T-helper 2 cell (primary cell): ENCODE results near the gene GPR152.

ENCODE experiments used
- DNase-seq, 5 experiments: peaks; one replicate each; pipeline versions ENCODE4 v3.0.0 to v3.0.0-alpha.2; 2012 to 2022

The GPR152 gene

DNA sequence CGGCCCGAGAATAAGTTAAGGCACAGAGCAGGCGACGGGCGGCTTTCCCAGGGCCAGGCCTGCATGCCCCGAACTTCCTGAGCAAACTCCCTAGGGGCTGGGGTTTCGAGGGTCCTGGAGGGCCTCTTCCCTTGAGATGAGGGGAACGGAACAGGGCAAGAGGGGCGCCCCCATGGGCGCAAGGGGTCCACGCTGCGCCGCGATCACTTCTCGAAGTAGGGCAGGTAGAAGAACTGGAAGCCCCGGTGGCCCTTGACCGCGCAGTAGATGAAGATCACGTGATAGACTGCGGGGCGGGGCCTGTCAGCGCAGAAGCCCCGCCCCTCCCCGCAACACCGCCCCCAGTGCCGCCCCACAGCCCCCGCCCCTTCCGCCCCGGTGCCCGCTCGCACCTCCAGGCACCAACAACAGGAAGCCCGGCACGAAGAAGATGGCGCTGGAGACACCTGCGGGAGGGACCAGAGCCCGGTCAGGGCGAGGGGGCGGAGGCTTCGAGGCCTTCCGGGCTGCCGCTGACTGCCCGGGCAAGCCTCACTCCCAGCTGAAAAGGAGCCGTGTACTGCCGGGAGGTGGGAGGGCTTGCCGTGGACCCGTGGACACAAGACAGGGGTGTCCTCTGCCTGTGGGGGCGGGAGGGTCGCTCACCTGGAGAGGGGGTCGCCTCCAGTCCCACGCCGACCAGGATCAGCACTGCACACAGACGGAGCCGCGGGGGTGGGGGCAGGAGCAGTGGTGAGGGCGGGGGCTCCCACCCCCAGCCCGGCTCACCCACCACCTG is 12.1 kb upstream of the GPR152 start:
- DNase-seq: peak; percentile 84 to 96 (median 90)

DNA sequence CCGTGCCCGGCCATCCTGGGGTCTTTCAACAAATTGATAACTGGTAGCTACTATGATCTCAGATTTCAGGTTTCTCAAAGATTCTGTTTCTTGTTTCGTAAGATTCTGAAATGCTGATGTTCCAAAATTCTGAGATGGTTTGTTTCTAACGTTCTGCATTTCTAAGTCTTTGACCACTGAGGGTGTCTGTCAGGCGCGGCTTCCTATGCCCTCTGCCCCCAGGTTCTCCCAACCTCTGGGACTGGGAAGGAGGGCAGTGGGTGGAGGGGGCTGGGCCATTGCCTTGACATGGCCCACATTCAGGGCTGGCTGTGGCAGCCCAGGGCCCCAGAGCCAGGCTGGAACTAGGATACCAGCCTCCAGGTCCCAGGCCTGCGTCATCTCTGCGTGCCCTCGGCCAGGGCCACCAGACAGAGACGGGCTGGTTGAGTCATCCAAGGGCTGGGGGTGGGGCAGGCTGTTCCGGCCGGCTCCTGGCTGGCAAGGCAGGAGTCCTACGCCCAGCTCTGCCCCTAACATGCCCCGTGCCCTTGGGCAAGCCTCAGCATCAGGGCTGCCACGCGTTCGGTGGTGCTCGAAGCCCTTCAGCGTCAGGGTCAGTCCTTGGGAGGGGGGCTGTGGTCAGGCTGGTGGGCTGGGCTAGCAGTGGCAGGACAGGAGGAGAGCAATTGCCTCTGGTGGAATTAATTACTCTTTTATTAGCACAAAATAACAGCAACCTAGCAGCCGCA is 11.3 kb upstream of the GPR152 start:
- no peak for DNase-seq

GRCh38 chr11:67463186-67463585 is 10.7 kb upstream of the GPR152 start:
- no peak for DNase-seq

DNA sequence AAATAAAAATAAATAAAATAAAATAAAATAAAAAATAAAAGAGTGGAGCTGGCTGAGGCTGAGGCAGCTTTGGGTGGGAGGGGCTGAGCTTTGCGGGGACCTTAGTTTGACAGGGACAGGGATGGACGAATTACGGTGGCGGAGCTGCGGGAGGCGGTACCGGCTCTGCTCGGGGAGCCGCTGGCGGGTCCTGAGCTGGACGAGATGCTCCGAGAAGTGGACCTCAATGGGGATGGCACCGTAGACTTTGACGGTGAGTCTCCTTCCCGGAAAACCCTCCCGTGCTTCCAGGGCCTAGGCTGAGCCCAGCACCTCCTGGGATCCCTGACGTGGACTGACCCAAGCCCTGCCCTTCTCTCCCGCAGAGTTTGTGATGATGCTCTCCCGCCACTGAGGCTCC is 5.7 kb upstream of the GPR152 start:
- no peak for DNase-seq

GRCh38 chr11:67457453-67457852 is 4.9 kb upstream of the GPR152 start:
- DNase-seq: no peak

- DNase-seq: no peak
These were observed 3.7 kb upstream of the GPR152 start for GRCh38 chr11:67456068-67456705.

- no peak for DNase-seq
These were observed 2.5 kb upstream of the GPR152 start, which contains the start of gene CABP4 for GRCh38 chr11:67455054-67455453. TSS of gene CABP4 (plus strand) at chr11:67455354. CDS start at chr11:67455424, 70 bp downstream.

DNA sequence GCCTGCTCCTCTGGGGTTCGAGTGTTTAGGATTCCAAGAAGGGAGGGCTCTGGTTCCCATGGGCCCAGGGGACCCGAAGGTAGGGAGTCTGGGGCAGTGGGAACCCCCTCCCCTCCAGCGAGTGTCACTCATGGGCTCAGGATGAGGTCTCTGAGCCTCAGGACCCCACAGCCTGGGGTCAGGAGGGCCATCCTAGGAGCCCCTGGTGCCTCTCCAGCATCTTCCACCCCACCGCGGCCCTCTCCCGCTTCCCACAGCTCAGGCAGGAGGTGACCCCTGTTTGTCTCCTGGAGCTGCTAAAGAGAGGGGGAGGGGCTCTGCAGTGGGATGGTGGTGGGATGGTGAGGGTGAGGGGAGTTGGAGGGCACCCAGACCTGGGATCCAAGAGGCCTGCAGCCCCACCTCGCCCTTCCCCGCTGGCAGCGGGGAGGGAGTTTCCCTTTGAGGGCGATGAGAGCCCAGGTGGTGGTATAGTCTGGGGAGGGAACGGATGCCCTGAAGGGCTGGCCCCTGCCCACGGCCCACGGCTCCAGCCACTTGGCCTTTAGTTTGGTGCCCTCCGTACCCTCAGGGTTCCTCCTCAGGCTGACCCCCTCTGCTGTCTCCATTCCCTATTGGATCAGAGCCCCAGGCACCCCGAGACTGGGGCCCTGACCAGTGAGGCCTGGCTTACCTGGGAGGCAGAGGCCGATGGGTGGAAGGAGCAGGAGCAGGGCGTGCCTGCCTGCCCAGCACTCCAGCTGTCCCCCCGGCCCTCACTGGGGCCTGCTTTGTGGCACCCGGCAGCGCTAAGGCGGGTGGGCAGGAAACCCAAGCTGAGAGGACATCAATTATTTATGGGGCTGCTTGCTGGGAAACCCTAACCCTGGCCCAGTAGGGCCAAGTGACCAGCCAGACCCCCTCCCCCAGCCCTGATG is 1.5 kb upstream of the GPR152 start:
- DNase-seq: no peak

- no peak for DNase-seq
These were observed 912 bp downstream of the GPR152 start for GRCh38 chr11:67451658-67451976.

DNA sequence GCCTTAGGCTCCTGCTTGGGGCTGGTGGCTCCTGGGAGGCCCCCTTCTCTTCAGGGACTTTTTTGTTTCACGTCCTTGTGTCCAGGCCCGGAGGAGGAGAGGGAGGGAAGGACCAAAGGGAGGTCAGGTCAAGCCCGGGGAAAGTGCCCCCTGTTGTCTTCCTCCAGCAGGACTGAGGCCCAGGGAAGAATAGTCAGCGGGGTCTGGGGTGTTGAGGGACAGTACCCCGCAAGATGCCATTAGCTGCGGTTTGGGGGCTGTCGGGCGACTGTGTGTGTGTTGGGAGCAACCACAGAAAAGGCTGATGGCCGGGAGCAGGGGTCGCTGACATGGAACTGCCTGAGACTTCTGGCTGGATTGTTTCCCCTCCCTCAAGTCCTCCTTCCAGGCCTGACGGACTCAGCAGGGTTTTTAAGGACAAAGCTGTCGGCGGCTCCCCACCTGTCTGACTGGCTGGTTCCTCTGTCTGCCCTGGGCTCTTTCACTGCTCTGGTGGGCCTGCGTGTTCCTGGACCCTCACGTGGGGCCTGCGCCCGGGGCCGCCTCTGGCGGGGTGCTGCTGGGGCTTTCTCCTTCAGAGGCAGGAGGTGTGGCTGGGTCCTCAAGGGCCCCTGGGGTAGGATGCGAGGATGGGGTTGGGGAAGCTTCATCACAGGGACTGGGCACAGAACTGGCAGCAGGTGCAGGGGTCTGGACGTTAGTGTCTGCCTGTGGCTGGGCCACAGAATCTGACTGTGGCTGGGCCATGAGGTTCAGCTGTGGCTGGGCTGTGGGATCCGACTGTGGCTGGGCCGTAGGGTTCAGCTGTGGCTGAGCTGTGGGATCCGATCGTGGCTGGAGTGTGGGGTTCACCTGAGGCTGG is 1.5 kb downstream of the GPR152 start:
- no peak for DNase-seq

DNA sequence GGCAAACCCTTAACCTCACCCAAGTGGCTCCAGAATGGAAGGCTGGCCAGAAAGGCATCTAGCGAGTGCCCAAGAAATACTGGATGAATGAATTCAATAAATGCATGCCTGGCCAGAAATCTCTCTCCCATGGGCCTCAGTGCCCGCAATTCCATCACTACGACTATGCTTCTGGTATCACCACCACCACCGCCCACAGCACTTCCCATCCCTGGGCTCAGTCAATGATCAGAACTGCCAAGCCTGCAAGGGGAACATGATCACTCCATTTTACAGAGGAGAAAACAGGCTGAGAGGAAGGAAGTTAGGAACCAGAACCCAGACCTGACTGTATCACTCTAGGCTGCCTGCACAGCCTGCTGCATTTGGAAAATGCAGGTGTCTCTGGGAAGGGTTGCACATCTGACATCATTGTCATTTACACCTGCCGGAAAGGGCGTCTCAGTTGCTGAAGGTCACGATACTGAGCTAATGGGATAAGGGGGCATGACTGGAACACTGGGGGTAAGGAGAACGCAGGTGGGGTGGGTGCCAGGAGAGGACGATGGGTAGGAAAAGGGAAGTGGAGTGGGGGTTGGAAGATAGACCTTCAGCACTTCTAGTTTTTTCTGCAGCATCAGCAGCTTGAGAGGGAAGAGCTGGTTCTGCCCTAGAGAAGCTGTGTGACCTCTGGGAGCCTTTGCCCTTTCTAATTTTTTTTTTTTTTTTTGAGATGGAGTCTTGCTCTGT is 3.2 kb downstream of the GPR152 start:
- no peak for DNase-seq

GRCh38 chr11:67448220-67448609 is 4.3 kb downstream of the GPR152 start:
- no peak for DNase-seq

- no peak for DNase-seq
These were observed 7.0 kb downstream of the GPR152 start for GRCh38 chr11:67445515-67445914.

- DNase-seq: no peak
These were observed 9.8 kb downstream of the GPR152 start for GRCh38 chr11:67442504-67443404.

DNA sequence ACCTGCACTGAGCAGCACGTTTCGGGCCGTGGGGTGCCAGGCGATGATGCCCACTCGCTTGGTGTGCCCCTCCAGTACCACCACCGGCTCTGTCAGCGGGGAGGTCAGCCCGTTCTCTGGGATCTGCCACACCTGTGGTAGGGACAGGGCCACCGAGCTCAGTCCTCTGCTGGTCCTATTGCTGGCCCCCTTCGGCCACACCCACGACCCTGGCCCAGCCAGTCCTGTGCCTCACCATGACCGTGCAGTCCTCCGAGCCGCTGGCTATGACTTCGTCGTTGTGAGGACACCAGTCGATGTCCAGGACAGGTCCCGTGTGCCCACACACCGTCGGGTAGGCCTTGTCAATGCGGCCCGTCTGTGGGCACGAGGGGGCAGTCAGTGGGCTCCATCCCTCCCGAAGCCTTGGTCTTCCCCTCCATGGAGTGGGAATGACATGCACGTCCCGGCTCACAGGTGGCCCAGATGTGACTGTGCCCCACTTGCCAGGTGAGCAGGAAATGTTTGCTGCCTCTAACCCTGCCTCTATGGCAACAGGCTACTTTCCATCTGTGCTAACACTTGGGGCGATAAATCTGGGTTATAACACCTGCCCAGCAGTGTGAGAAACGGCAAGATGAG is 10.7 kb downstream of the GPR152 start:
- peak in 2 of 5 experiments; percentile 38 to 46 for DNase-seq

DNA sequence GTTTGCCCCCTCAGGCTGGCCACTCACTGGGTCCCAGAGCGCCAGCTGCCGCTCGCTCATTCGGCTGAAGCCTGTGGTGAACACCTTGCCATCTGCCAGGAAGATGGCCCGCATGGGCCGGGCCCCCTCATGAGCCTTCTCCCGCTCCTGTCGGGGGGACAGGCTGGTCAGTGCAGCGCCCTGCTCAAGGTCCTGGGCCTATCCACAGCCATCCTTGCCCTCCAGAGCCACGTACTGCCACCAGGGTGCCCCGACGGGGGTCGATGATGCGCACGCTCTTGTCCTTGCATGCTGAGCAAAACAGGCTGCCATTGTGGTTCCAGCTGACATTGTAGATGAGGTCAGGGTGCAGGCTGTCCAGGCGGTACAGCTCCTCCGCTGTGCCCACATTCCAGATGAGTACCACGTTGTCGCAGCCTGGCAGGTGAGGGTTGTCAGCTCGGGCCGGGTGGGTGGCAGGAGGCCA is 11.4 kb downstream of the GPR152 start:
- DNase-seq: no peak

DNA sequence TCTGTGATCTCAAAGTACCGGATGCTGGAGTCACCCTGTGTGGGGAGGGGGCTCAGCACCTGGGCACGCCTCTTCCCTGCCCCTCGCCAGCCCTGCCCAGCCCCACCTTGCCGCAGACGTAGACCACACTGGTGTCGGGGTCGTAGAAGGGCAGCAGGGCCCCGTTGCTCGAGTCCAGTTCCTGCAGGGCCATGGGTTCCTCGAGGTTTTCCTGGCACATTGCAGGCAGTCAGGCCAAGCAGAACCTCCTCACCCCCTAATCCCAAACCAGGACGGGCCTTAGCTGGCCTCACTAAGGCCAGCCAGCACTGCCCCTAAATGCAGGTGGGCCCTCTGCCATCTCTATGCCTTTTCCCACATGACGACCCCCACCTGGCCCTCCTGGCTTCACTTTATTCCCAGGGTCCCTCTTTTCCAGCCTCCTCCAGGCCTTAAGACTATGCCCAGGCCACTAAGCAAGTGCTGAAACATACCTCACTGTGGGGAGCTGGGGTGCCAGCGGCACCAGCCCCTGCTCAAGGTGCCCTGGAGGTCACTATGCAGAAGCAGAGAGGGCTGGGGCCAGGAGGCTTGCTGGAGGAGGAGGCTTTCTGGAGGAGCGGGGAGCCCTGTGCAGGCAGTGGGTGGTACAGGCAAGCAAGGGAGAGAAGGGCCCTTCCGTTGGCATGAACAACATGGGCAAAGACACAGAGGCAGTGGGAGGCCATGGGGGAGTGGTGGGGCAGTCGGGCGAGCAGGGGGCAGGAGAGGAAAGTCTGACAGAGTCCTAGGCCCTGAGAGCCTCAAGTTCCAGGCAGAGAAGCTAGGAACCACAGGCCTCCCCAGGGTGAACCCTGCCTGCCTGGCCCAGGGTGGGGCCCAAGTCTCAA is 12.1 kb downstream of the GPR152 start:
- DNase-seq: peak in 1 of 5 experiments; percentile 63
